Ascending aorta (tissue), 2 donors: ENCODE measurements around the gene NAA60. TPM values are rescaled to one million over a fixed set of nuclear protein-coding genes. Genes with fewer than 3 reads are reported as not detected.
A peak's percentile ranks its signal among the peaks of the same experiment; 100 is the strongest.

ENCODE experiments used
- DNase-seq, 2 donors: peaks; one replicate each; pipeline ENCODE4 v3.0.0-alpha.2; 2019; ENCODE audit warnings: low spot score in 2 of 2
- H3K27ac ChIP-seq, 2 donors: fragments of 200-600 bp; sonication (generic); one replicate each; pipeline ENCODE4 v1.5.1; 2016 to 2017; ENCODE audit warnings: mild to moderate bottlenecking in 1 of 2
- H3K27me3 ChIP-seq: fragments of 200-600 bp; sonication (generic); one replicate; pipeline ENCODE4 v1.5.1; 2017
- H3K36me3 ChIP-seq, 2 donors: fragments of 200-600 bp; sonication (generic); one replicate each; pipeline ENCODE4 v1.5.1; 2016
- H3K4me1 ChIP-seq, 2 donors: fragments of 200-600 bp; sonication (generic); one replicate each; pipeline ENCODE4 v1.5.1; 2016 to 2017; ENCODE audit warnings: mild to moderate bottlenecking in 1 of 2
- H3K4me3 ChIP-seq, 2 donors: fragments of 200-600 bp; sonication (generic); one replicate each; pipeline ENCODE4 v1.5.1; 2016 to 2017; ENCODE audit warnings: mild to moderate bottlenecking in 1 of 2
- H3K9me3 ChIP-seq, 2 donors: fragments of 200-600 bp; sonication (generic); one replicate each; pipeline ENCODE4 v1.5.1; 2016
- CTCF ChIP-seq, 3 experiments: fragments of 200-600 bp in 2 of 3; fragments of 450-650 bp in 1 of 3; sonication (generic) in 2 of 3; IDR thresholded peaks; one replicate each; pipeline ENCODE4 v1.5.1; 2016 to 2019; ENCODE audit warnings: antibody characterized with exemption in 3 of 3, mild to moderate bottlenecking in 1 of 3, moderate library complexity in 1 of 3
- intact Hi-C: fragments of 100-400 bp; cut with DNase I; formaldehyde crosslinking; loops from one replicate; pipeline ENCODE4 v1.15.1; 2023
- total RNA-seq: library from RNA; depleted of rRNA; stranded (reverse); fragments of >200 nt; gene quantifications from one replicate; pipeline ENCODE4 v1.1.0, GENCODE V29; 2016

The NAA60 gene
- total RNA-seq, 1 donor from 2014 or later: 74.6 TPM

- Histone ChIP-seq H3K36me3 (peaks cover 27 to 38% of the 10 kb centered on the region in 2 donors), H3K4me1 (peaks cover 0 to 19% of the 10 kb centered on the region in 2 donors), H3K27ac (no peak overlapping the region), H3K27me3 (no peaks in the 10 kb centered on the region), H3K4me3 (no peak overlapping the region), H3K9me3 (no peaks in the 10 kb centered on the region)
- TF ChIP-seq CTCF (IDR thresholded peaks at IDR 0.05): no peak
- intact Hi-C loops: no loop called here
- DNase-seq: no peak
Observed at GRCh38 chr16:3534126-3534525, 90.6 kb downstream of the NAA60 start.

DNA sequence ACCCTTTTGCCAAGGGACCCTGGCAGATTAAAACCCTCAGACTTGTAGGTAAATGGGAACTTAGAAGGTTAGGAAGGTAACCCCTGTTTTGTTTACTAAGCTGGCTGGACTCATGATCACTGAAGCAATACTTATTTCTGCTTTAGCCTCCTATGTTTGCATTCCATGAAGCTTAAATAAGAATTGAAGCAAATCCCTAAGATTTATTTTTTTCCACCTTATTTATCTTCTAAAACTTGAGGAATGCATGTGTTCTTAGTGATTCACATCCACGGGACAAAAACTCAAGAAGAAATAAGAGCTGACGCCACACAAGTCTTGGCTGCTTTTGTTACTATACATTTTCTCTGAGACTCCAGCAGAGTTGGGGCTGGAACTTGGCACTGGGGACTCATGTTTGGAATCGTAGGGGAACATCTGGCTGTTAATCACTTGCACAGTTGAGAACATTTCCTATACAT is 92.8 kb downstream of the NAA60 start:
- H3K4me1 ChIP-seq: peaks cover 0 to 19% of the 10 kb centered on the region in 2 donors
- H3K9me3 ChIP-seq: no peaks in the 10 kb centered on the region
- H3K27me3 ChIP-seq: no peaks in the 10 kb centered on the region
- no peak for TF ChIP-seq CTCF (IDR thresholded peaks at IDR 0.05)
- peaks cover 17 to 26% of the 10 kb centered on the region in 2 donors for H3K36me3 ChIP-seq
- intact Hi-C loops: no loop called here
- H3K4me3 ChIP-seq: no peak overlapping the region
- H3K27ac ChIP-seq: peak overlapping the region; percentile 68 to 69
- DNase-seq: no peak

Other genes starting within 250 kb of the NAA60 start
- 14.6 TPM for gene ZNF200, start 208.5 kb upstream of the NAA60 start, total RNA-seq
- 1.1 TPM for gene MEFV, start 187.0 kb upstream of the NAA60 start, total RNA-seq
- gene ZNF263, start 160.2 kb upstream of the NAA60 start, total RNA-seq: 61.8 TPM
- gene TIGD7, start 138.2 kb upstream of the NAA60 start, total RNA-seq: 1.6 TPM
- gene ZNF75A, start 138.2 kb upstream of the NAA60 start, total RNA-seq: 8.3 TPM
- not detected for gene OR2C1, start 87.8 kb upstream of the NAA60 start, total RNA-seq
- gene ZSCAN32, start 42.7 kb upstream of the NAA60 start, total RNA-seq: 4.2 TPM
- 16.0 TPM for gene ZNF174, start 42.5 kb upstream of the NAA60 start, total RNA-seq
- gene ZNF597, start 176 bp upstream of the NAA60 start, total RNA-seq: 0.21 TPM
- gene C16orf90, start 51.8 kb downstream of the NAA60 start, total RNA-seq: not detected
- 72.4 TPM for gene CLUAP1, start 57.3 kb downstream of the NAA60 start, total RNA-seq
- 2.1 TPM for gene NLRC3, start 133.7 kb downstream of the NAA60 start, total RNA-seq
- 3.4 TPM for gene SLX4, start 167.9 kb downstream of the NAA60 start, total RNA-seq
- gene DNASE1, start 211.0 kb downstream of the NAA60 start, total RNA-seq: 51.2 TPM